GM04504 (cell line): Measurements from ENCODE around the gene SSH3.

Experiments used
- DNase-seq: peaks from one replicate; pipeline ENCODE4 v3.0.0-alpha.2; 2012; ENCODE audit warnings: low read depth

The SSH3 gene

GRCh38 chr11:67280341-67280787 is 23.0 kb upstream of the SSH3 start:
- DNase-seq, result no peak

- no peak for DNase-seq
Measured at GRCh38 chr11:67280788-67281551, 22.4 kb upstream of the SSH3 start.

GRCh38 chr11:67281552-67282150 is 21.7 kb upstream of the SSH3 start:
- DNase-seq, result no peak

GRCh38 chr11:67282155-67282875 is 21.0 kb upstream of the SSH3 start:
- DNase-seq, result no peak

DNA sequence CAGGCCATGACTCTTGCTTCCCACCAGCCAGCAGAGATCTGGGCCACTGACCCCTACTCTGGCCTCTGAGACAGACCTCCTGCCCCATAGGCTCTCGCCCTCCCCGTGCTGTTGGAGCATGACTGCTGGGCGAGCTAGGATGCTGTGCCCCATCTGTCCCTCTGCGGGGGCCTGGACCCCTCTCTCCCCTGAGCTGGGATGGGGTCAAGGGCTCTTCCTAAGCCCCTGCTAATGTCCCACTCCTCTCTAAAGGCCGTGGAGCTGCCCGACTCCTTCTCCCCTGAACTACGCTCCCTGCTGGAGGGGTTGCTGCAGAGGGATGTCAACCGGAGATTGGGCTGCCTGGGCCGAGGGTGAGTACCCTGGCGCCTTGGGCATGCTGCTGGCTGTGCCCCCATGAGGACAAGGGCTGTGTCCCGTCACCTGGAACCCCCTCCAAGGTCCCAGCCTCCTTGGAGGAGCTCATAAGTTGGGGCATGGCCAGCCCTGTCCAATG is 20.4 kb upstream of the SSH3 start:
- no peak for DNase-seq

GRCh38 chr11:67283481-67283963 is 19.8 kb upstream of the SSH3 start:
- DNase-seq, result no peak

- no peak for DNase-seq
Measured at GRCh38 chr11:67284811-67285540, 18.4 kb upstream of the SSH3 start.

DNA sequence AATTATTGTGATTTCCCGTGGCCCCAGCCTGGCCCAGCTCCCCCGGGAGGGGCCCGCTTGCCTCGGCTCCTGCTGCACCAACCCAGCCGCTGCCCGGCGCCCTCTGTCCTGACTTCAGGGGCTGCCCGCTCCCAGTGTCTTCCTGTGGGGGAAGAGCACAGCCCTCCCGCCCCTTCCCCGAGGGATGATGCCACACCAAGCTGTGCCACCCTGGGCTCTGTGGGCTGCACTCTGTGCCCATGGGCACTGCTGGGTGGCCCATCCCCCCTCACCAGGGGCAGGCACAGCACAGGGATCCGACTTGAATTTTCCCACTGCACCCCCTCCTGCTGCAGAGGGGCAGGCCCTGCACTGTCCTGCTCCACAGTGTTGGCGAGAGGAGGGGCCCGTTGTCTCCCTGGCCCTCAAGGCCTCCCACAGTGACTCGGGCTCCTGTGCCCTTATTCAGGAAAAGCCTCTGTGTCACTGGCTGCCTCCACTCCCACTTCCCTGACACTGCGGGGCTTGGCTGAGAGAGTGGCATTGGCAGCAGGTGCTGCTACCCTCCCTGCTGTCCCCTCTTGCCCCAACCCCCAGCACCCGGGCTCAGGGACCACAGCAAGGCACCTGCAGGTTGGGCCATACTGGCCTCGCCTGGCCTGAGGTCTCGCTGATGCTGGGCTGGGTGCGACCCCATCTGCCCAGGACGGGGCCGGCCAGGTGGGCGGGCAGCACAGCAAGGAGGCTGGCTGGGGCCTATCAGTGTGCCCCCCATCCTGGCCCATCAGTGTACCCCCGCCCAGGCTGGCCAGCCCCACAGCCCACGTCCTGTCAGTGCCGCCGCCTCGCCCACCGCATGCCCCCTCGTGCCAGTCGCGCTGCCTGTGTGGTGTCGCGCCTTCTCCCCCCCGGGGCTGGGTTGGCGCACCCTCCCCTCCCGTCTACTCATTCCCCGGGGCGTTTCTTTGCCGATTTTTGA is 17.5 kb upstream of the SSH3 start:
- DNase-seq, result no peak

GRCh38 chr11:67286621-67287333 is 16.6 kb upstream of the SSH3 start:
- DNase-seq, result no peak

DNA sequence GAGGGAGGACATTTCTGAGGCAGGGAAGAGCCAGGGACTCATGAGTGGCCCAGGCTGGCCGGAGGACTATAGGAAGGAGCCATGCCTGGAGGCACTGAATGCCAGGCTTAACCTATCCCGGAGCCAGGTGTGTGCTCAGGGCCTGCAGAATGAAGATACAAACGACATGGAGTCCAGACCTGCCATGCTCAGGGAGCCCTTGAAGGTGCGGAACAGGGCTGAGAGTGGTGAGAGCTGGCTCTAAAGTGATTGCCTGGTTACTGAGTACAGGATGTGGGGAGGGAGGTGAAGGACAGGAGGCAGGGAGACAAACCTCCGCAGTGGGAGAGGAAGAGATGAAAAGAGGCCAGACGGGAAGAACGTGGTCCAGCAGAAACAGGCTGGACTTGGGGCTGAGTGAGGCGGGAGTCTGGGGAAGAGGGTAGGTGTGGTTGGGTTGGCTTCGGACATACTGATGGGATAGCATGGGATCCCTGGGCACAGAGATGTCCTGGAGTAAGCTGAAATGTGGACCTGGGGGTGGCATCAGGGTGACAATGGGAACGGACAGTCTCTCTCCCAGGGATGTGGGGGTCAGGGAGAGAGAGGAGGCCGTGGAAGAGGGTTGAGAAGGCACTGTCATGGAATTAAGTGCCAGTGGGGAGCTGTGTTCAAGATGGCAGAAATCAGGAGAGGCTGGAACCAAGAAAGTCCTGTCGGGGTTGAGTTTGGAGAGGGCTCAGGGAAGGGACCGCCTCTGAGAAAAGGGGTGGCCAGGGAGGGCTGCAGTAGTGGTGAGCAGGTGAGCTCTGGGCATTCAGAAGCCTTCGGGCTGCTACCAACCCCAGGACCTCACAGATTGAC is 15.8 kb upstream of the SSH3 start:
- no peak for DNase-seq

DNA sequence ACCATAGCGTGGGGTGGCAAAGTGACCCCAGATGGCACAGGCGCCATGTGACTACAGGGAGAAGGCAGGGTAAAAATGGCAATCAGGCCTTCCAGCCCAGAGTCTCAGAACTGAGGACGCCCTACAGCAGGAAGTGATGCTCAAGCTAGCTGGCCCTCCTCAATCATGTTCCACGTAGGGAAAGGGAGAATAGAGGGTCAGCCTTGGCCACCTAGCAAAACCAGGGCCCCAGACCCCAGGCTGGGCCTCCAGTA is 15.2 kb upstream of the SSH3 start:
- no peak for DNase-seq

- peak; percentile 74 for DNase-seq
Measured at GRCh38 chr11:67288452-67289225, 14.7 kb upstream of the SSH3 start.

DNA sequence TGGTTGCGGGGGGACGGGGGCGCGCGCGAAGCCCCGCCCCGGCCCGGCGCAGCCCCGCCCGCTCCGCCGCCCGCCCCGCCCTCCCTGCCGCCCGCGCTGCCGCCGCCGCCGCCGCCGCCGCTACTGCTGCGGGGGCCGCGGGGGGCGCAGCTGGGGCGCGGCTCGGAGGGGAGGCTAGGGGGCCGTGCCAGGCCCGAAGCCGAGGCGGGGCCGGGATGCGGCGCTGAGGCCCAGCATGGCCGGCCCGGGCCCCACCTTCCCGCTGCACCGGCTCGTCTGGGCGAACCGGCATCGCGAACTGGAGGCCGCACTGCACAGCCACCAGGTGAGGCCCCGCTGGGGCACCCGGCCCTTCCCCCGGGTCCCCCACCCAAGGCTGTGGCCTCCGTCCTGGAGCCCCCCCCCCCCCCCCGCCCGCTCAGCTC is 14.1 kb upstream of the SSH3 start, which contains the start of gene ANKRD13D:
Gene ANKRD13D, plus strand, starts transcription at position 78 of the 425 bp plus-strand sequence. Its CDS starts 158 bp downstream, at position 236.
- no peak for DNase-seq

- no peak for DNase-seq
Measured at GRCh38 chr11:67289651-67290479, 13.5 kb upstream of the SSH3 start.

- no peak for DNase-seq
Measured at GRCh38 chr11:67290801-67291200, 12.5 kb upstream of the SSH3 start.

DNA sequence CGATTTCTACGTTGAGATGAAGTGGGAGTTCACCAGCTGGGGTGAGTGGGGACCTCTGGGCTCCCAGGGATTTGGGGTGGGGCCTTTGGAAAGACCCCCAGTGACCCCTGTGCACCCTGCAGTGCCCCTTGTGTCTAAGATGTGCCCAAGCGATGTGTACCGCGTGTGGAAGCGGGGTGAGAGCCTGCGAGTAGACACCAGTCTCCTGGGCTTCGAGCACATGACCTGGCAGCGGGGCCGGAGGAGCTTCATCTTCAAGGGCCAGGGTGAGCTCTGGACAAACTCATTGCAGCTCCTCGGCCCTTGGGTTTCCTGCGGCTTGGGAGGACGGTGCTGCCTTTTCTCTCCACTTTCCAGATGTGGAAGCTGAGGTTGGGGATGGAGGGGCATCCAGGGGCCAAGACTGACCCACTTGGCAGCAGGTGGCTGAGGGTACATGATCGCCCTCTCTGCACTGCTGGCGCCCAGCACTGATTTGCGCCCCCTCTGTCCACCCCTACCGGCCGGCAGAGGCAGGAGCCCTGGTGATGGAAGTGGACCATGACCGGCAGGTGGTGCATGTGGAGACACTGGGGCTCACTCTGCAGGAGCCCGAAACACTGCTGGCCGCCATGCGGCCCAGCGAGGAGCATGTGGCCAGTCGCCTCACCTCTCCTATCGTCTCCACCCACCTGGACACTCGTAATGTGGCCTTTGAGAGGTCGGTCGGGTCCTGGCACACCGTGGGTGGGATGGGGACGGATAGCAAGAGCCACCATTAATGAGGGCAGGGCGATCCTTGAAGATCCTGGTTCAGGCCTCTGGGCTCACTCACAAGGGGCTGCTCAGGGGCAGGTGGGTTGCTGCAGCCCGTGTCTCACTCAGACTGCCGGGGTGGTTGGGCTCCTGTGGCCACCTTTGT is 11.6 kb upstream of the SSH3 start:
- no peak for DNase-seq

DNA sequence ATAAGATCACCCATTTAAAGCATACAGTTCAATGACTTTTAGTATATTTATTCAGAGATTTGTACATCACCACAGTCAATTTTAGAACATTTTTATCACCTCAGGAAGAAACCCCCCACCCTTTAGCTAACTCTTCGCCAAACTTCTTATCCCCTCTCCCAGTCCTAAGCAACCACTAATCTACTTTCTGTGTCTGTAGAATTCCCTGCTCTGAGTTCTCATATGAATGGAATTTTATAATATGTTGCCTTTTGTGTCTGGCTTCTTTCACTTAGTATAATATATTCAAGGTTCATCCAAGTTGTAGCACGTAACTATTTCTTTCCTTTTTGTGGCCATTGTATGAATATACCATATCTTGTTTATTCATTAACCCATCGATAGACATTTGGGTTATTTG is 10.7 kb upstream of the SSH3 start:
- no peak for DNase-seq
